Endothelial cell (in vitro differentiated cells): ENCODE data around the gene ING1. TPM values are rescaled to one million over a fixed set of nuclear protein-coding genes. Genes with fewer than 3 reads are reported as not detected.

Experiments used
- DNase-seq: peaks from one replicate; pipeline ENCODE4 v3.0.0; 2021; ENCODE audit warnings: low spot score
- H3K27ac Mint-ChIP-seq: one replicate; pipeline ENCODE4 v1.8.0; 2021; ENCODE audit warnings: mixed read lengths, inconsistent platforms; ENCODE audit not compliant: unreplicated experiment
- H3K27me3 Mint-ChIP-seq: one replicate; pipeline ENCODE4 v1.8.0; 2021; ENCODE audit warnings: mild to moderate bottlenecking, moderate library complexity, mixed read lengths, inconsistent platforms; ENCODE audit not compliant: unreplicated experiment
- H3K36me3 Mint-ChIP-seq: one replicate; pipeline ENCODE4 v1.8.0; 2021; ENCODE audit warnings: mild to moderate bottlenecking, low read depth, mixed read lengths, inconsistent platforms; ENCODE audit not compliant: unreplicated experiment
- H3K4me1 Mint-ChIP-seq: one replicate; pipeline ENCODE4 v1.8.0; 2021; ENCODE audit warnings: mild to moderate bottlenecking, mixed read lengths, inconsistent platforms; ENCODE audit not compliant: unreplicated experiment
- H3K4me3 Mint-ChIP-seq: one replicate; pipeline ENCODE4 v1.8.0; 2021; ENCODE audit warnings: mild to moderate bottlenecking, mixed read lengths, inconsistent platforms; ENCODE audit not compliant: unreplicated experiment
- H3K9me3 Mint-ChIP-seq: one replicate; pipeline ENCODE4 v1.8.0; 2021; ENCODE audit warnings: mixed read lengths, inconsistent platforms; ENCODE audit not compliant: unreplicated experiment
- CTCF ChIP-seq: fragments of 200-600 bp; sonication (generic); IDR thresholded peaks from one replicate; pipeline ENCODE4 v1.5.0; 2021; ENCODE audit warnings: antibody characterized with exemption; ENCODE audit not compliant: unreplicated experiment
- total RNA-seq: library from RNA; stranded (reverse); fragmentation: NEBNext Ultra II Directional; extraction: Animal tissue kit (Norgen Biotek cat#: 25700); gene quantifications from one replicate; pipeline ENCODE4 v1.2.1, GENCODE V29; 2021; ENCODE audit not compliant: unreplicated experiment

The ING1 gene
- total RNA-seq, 1 donor from 2014 or later, result 9.9 TPM

GRCh38 chr13:110696776-110697175, 16.7 kb upstream of the ING1 start:
- H3K9me3 Mint-ChIP-seq, result no peaks in the 10 kb centered on the region
- no peaks in the 10 kb centered on the region for H3K4me1 Mint-ChIP-seq
- no peak for TF ChIP-seq CTCF
- H3K36me3 Mint-ChIP-seq, result peaks cover 13% of the 10 kb centered on the region
- DNase-seq, result no peak
- H3K4me3 Mint-ChIP-seq, result no peak overlapping the region
- H3K27ac Mint-ChIP-seq, result no peak overlapping the region
- peaks cover 2% of the 10 kb centered on the region for H3K27me3 Mint-ChIP-seq

- H3K9me3 Mint-ChIP-seq, result no peaks in the 10 kb centered on the region
- H3K27me3 Mint-ChIP-seq, result peaks cover 2% of the 10 kb centered on the region
- no peak for DNase-seq
- no peak for TF ChIP-seq CTCF
- no peak overlapping the region for H3K27ac Mint-ChIP-seq
- H3K4me1 Mint-ChIP-seq, result no peaks in the 10 kb centered on the region
- no peak overlapping the region for H3K4me3 Mint-ChIP-seq
- peaks cover 18% of the 10 kb centered on the region for H3K36me3 Mint-ChIP-seq
Measured at GRCh38 chr13:110697842-110698241, 15.7 kb upstream of the ING1 start.

GRCh38 chr13:110698689-110699088, 14.8 kb upstream of the ING1 start:
- Mint-ChIP-seq H3K9me3 (no peaks in the 10 kb centered on the region), H3K36me3 (peaks cover 18% of the 10 kb centered on the region), H3K27ac (no peak overlapping the region), H3K4me3 (no peak overlapping the region), H3K27me3 (peaks cover 2% of the 10 kb centered on the region), H3K4me1 (no peaks in the 10 kb centered on the region)
- TF ChIP-seq CTCF, result no peak
- DNase-seq, result no peak

GRCh38 chr13:110699148-110700145, 14.1 kb upstream of the ING1 start:
- no peak for DNase-seq
- Mint-ChIP-seq H3K4me3 (peak overlapping the region; percentile 48), H3K36me3 (peaks cover 18% of the 10 kb centered on the region), H3K4me1 (no peaks in the 10 kb centered on the region), H3K27ac (no peak overlapping the region), H3K9me3 (no peaks in the 10 kb centered on the region), H3K27me3 (peaks cover 2% of the 10 kb centered on the region)
- no peak for TF ChIP-seq CTCF

- H3K36me3 Mint-ChIP-seq, result peaks cover 18% of the 10 kb centered on the region
- H3K27ac Mint-ChIP-seq, result no peak overlapping the region
Measured at GRCh38 chr13:110700186-110700585, 13.3 kb upstream of the ING1 start.

More at GRCh38 chr13:110700186-110700585, 13.3 kb upstream of the ING1 start:
- Mint-ChIP-seq H3K9me3 (no peaks in the 10 kb centered on the region), H3K4me1 (no peaks in the 10 kb centered on the region), H3K27me3 (peaks cover 2% of the 10 kb centered on the region), H3K4me3 (no peak overlapping the region)
- TF ChIP-seq CTCF, result no peak
- DNase-seq, result no peak
